ENCODE results near the gene UBXN4. TPM values are rescaled to one million over a fixed set of nuclear protein-coding genes. Genes with fewer than 3 reads are reported as not detected.
A peak's percentile ranks its signal among the peaks of the same experiment; 100 is the strongest.

Gene UBXN4
- total and polyA plus RNA-seq, 2 donors (not counting 3 experiments of a cell fraction or from before 2014, with no cell fraction given), result 40.8 to 108 TPM

DNA sequence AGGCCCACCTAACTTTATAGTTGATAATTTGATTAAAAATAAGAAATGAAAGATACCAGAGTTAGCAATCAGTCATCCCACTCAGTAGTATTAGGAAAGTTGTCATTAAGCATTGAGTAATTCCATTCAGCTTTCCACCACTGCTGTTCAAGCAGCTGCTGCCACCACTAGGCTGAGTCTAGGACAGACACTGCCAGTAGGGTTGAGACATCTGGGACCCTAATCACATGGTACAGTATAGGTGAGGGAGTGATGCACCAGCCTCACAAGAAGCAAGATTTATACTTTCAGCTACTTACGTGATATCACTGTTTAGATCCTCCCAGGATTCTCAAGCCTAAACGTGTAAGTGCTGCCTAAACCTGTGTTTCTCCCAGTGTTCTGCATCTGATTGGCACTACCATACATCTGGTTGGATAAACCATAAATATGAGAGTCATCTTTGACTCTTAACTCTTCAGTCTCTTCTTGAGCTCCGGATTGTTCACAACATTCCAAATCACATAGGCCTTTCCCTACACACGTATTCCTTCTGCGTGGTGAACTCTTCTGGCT is 3.2 kb downstream of the UBXN4 start:
- peaks cover 70% of the 10 kb centered on the region for H3K79me2 ChIP-seq (ENCODE audit: control insufficient read depth, insufficient read depth, low read length)
- POLR2A ChIA-PET, result no interaction called here
- intact Hi-C loops (cut with micrococcal nuclease), result loop anchor here (5.0 kb wide), 1 partner anchor 132 kb away; the partner anchor contains the start of gene MCM6
- FAIRE-seq (peak; percentile 46), DNase-seq (ENCODE audit: low read depth, low spot score) (peak; percentile 30)
- peak overlapping the region; percentile 18 for H3K27ac ChIP-seq (ENCODE audit: insufficient read depth, low read depth, low read length)
- H3K36me3 ChIP-seq (ENCODE audit: control insufficient read depth in 2 of 2, extremely low read depth in 1 of 2, insufficient read depth in 2 of 2, low read length in 2 of 2), result peaks cover 4 to 8% of the 10 kb centered on the region in 2 experiments
- CTCF ChIA-PET, result interaction anchor here (0.9 to 1.7 kb wide), 7 partner anchors 11 to 756 kb away, joined by 3 to 6 read pairs (median 4); no protein-coding TSS in a partner anchor
- peaks cover 29% of the 10 kb centered on the region for H3K4me1 ChIP-seq (ENCODE audit: control insufficient read depth, extremely low read depth, insufficient read depth, low read length)
- no TSS peak for BruUV-seq (replicated peaks)
- no peaks in the 10 kb centered on the region for H3K27me3 ChIP-seq (ENCODE audit: control insufficient read depth in 2 of 2, insufficient read depth in 2 of 2, low read length in 2 of 2)
- H3K4me2 ChIP-seq (ENCODE audit: insufficient read depth, low read length), result peak overlapping the region; percentile 100
- no peaks in the 10 kb centered on the region for H3K9me3 ChIP-seq (replicated peaks; ENCODE audit: control insufficient read depth, insufficient read depth, low read length)
- H3K9ac ChIP-seq (replicated peaks; ENCODE audit: extremely low read depth, insufficient read depth, low read length), result no peak overlapping the region
- H3K4me3 ChIP-seq (replicated peaks in 1 of 3; ENCODE audit: insufficient read depth in 1 of 3, low read depth in 1 of 3, low read length in 3 of 3), result peak overlapping the region in 1 of 3 experiments; percentile 98
- no peaks in the 10 kb centered on the region for H3K9me1 ChIP-seq (replicated peaks; ENCODE audit: control insufficient read depth, extremely low read depth, insufficient read depth, low read length)
- dilution Hi-C loops (cut with MboI; ENCODE audit: extremely low pct_ligation_motif_present, low sequenced_read_pairs), result no loop called here
- no peak for TF ChIP-seq MYC (IDR thresholded peaks at IDR 0.05; ENCODE audit: low read depth, low read length)
- TF ChIP-seq EZH2 (IDR thresholded peaks at IDR 0.05; ENCODE audit: borderline replicate concordance, low read depth, low read length, severe bottlenecking), result no peak
- TF ChIP-seq POLR2AphosphoS5 (IDR thresholded peaks at IDR 0.05; ENCODE audit: insufficient read depth, low read depth, low read length), result no peak
- no peak for TF ChIP-seq POLR2A (IDR thresholded peaks at IDR 0.05; ENCODE audit: low read depth, low read length)
- TF ChIP-seq FOS (IDR thresholded peaks at IDR 0.05; ENCODE audit: borderline replicate concordance, insufficient read depth, low read length), result no peak
- TF ChIP-seq, protein P1, sequence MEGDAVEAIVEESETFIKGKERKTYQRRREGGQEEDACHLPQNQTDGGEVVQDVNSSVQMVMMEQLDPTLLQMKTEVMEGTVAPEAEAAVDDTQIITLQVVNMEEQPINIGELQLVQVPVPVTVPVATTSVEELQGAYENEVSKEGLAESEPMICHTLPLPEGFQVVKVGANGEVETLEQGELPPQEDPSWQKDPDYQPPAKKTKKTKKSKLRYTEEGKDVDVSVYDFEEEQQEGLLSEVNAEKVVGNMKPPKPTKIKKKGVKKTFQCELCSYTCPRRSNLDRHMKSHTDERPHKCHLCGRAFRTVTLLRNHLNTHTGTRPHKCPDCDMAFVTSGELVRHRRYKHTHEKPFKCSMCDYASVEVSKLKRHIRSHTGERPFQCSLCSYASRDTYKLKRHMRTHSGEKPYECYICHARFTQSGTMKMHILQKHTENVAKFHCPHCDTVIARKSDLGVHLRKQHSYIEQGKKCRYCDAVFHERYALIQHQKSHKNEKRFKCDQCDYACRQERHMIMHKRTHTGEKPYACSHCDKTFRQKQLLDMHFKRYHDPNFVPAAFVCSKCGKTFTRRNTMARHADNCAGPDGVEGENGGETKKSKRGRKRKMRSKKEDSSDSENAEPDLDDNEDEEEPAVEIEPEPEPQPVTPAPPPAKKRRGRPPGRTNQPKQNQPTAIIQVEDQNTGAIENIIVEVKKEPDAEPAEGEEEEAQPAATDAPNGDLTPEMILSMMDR (IDR thresholded peaks at IDR 0.05; ENCODE audit: extremely low read depth in 1 of 2, insufficient read depth in 1 of 2, low read depth in 1 of 2, low read length in 2 of 2), result peak in 1 of 2 donors; percentile 9
- no peak for TF ChIP-seq JUN (IDR thresholded peaks at IDR 0.05; ENCODE audit: borderline replicate concordance, insufficient read depth, insufficient read length, low read depth)
- no peak for TF ChIP-seq GATA2 (IDR thresholded peaks at IDR 0.05; ENCODE audit: insufficient read depth, insufficient read length, low read depth, low read length)
- H2AFZ ChIP-seq (ENCODE audit: low read depth, low read length), result no peak overlapping the region
- peaks cover 8% of the 10 kb centered on the region for H4K20me1 ChIP-seq (replicated peaks; ENCODE audit: control insufficient read depth, extremely low read depth, insufficient read depth, low read length)

Measured in endothelial cell of umbilical vein (primary cell).